ENCODE measurements around the gene ITGAD.
A peak's percentile ranks its signal among the peaks of the same experiment; 100 is the strongest.

The ITGAD gene

DNA sequence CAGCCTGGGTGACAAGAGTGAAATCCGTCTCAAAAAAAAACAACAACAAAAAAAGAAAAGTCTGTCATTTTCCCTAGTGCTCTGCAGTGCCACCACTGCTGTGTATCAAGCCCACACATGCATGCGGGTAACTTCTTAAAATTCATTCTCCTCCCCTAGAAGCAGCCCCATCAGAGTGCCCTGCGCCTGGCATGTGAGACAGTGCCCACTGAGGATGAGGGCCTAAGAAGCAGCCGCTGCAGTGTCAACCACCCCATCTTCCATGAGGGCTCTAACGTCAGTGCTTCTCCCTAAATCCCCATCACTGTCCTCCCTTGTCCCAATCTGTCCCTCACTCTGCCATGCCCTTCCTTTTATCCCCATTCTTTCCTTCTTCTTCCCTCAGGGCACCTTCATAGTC lies 24.8 kb downstream of the ITGAD start:
- no peak for DNase-seq (ENCODE audit: low read depth)
- no peak overlapping the region for H3K4me3 ChIP-seq (ENCODE audit: low read depth, low read length)
- TF ChIP-seq, protein P1, sequence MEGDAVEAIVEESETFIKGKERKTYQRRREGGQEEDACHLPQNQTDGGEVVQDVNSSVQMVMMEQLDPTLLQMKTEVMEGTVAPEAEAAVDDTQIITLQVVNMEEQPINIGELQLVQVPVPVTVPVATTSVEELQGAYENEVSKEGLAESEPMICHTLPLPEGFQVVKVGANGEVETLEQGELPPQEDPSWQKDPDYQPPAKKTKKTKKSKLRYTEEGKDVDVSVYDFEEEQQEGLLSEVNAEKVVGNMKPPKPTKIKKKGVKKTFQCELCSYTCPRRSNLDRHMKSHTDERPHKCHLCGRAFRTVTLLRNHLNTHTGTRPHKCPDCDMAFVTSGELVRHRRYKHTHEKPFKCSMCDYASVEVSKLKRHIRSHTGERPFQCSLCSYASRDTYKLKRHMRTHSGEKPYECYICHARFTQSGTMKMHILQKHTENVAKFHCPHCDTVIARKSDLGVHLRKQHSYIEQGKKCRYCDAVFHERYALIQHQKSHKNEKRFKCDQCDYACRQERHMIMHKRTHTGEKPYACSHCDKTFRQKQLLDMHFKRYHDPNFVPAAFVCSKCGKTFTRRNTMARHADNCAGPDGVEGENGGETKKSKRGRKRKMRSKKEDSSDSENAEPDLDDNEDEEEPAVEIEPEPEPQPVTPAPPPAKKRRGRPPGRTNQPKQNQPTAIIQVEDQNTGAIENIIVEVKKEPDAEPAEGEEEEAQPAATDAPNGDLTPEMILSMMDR (IDR thresholded peaks at IDR 0.05; ENCODE audit: low read depth, low read length, missing control alignments) = no peak

DNA sequence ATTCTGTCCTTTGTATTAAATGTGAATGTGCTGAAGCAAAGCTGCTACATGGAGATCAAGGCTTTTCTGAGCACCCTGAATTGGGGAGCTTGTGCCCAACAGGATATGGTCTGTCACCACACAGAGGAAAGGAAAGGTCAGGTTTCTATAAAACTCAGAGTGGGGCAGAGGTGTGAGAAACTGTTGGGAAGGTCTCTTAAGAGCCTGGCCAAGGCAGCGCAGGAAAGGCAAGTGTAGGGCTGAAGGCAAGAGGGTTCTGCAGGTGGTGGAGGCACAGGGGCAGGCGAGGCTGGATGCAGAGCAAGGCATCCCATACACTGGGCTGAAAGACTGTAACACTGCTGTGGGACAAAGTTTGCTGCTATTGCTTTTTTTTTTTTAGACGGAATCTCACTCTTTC lies 26.9 kb downstream of the ITGAD start:
- no peak overlapping the region for H3K4me3 ChIP-seq (ENCODE audit: low read depth, low read length)
- DNase-seq (ENCODE audit: low read depth) = no peak
- TF ChIP-seq, protein P1 (IDR thresholded peaks at IDR 0.05; ENCODE audit: low read depth, low read length, missing control alignments) = no peak

DNA sequence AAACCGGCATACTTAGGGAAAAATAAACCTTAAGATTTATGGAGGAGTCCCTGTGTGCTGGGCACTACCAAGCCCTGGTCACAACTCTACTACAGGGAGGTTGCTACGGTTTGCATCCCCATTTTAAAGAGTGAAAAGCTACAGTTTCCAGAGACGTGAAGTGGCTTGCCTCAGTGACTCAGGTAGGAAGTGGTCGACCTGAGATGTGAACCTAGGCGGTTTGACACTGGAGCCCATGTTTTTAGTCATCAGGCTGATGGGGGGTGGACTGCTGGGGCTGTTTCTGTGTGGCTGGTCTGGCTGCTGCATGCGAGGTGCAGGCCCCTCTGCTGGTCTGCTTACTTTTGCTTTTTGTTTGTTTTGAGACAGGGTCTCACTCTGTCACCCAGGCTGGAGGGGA lies 28.5 kb downstream of the ITGAD start:
- TF ChIP-seq, protein P1 (IDR thresholded peaks at IDR 0.05; ENCODE audit: low read depth, low read length, missing control alignments) = no peak
- peak; percentile 19 for DNase-seq (ENCODE audit: low read depth)

DNA sequence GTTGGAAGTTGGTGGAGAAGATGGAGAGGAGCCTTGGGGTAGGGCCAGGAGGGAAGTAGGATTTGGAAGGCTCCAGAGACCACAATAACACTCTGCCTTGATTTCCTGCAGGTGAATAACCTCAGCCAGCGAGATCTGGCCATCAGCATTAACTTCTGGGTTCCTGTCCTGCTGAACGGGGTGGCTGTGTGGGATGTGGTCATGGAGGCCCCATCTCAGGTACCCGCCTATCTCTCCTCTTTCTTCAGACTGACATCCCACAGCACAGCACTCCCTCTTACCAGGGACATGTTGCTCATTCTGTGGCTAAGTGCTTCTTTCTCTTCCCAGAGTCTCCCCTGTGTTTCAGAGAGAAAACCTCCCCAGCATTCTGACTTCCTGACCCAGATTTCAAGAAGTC lies 30.1 kb downstream of the ITGAD start:
- DNase-seq (ENCODE audit: low read depth) = no peak
- TF ChIP-seq, protein P1 (IDR thresholded peaks at IDR 0.05; ENCODE audit: low read depth, low read length, missing control alignments) = no peak

More for the DNA sequence above, 28.5 kb downstream of the ITGAD start:
- no peak overlapping the region for H3K4me3 ChIP-seq (ENCODE audit: low read depth, low read length)

DNA sequence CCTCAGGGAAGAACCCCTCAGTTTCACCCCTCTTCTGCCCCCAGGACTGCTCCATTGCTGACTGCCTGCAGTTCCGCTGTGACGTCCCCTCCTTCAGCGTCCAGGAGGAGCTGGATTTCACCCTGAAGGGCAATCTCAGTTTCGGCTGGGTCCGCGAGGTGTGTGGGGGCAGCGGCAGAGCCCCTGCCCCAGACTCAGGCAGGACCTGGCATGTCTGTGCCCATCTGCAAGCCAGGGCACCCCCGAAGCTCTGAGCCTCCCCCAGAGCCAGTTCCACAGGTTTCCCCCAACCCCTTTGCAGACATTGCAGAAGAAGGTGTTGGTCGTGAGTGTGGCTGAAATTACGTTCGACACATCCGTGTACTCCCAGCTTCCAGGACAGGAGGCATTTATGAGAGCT lies 30.7 kb downstream of the ITGAD start:
- TF ChIP-seq, protein P1 (IDR thresholded peaks at IDR 0.05; ENCODE audit: low read depth, low read length, missing control alignments) = no peak
- DNase-seq (ENCODE audit: low read depth) = no peak
- no peak overlapping the region for H3K4me3 ChIP-seq (ENCODE audit: low read depth, low read length)

More for the DNA sequence above, 30.1 kb downstream of the ITGAD start:
- no peak overlapping the region for H3K4me3 ChIP-seq (ENCODE audit: low read depth, low read length)

DNA sequence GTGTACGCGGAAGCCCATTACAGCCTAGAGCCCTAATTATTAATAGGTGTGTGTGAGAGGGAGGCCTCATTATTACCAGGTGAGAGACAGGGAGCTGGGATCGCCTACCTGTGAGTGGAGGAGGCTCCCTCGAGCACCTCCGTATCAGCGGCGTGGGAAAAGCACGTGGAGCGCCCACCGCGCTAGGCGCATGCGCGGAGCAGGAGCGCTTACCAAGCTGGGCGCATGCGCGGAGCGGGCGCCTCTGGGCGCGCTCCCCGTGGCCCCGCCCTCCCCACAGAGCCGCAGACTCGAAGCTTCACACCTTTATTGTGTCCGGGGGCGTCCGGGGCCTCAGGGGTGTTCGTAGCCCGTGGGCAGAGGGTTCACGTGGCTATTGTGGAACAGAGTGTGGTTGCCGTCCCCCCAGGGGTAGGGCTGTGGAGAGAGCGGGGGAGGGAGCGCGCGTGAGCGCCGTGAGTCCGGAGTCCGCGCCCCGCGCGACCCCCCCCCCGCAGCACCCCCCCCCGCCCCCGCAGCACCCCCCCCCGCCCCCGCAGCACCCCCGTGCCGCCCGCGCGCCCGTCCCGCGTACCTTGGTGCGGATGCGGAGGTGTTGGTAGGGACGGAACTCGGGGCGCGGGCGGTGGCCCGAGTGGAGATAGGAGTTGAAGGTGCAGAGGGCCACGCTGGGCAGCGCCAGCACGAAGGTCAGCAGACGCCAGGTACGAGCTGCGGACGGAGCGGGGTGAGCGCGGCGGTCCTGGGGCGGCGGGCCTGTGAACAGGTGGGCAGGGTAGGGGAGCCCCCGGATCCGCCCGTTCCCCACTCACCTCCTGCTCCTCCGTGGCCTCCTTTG lies 34.5 kb downstream of the ITGAD start:
- TF ChIP-seq, protein P1 (IDR thresholded peaks at IDR 0.05; ENCODE audit: low read depth, low read length, missing control alignments) = no peak
- no peak overlapping the region for H3K4me3 ChIP-seq (ENCODE audit: low read depth, low read length)
- DNase-seq (ENCODE audit: low read depth) = no peak

DNA sequence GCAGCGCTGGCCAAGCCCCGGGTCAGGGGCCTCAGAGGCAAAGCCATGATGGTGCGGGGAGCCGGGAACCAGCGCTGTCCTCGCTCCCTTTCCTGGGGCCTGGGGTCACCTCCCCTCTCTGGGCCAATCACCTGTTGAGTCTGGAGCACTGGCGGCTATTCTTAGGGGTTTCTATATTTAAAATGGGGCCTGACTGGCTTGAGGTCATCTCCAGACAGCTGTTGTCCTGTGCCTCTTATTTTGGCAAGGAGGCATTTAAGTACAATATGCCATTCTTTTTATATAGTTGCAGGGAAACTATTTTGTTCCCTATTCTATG lies 35.1 kb downstream of the ITGAD start, which contains the start of gene COX6A2:
Gene COX6A2 (minus strand): TSS at position 82 of the 319 bp plus-strand sequence. CDS start 35 bp downstream, at position 47.
- DNase-seq (ENCODE audit: low read depth) = no peak
- H3K4me3 ChIP-seq (ENCODE audit: low read depth, low read length) = no peak within 1 kb of the TSS
- TF ChIP-seq, protein P1 (IDR thresholded peaks at IDR 0.05; ENCODE audit: low read depth, low read length, missing control alignments) = no peak

Measured in GM12864 (cell line).